ENCODE results near the gene COMP.

DNA sequence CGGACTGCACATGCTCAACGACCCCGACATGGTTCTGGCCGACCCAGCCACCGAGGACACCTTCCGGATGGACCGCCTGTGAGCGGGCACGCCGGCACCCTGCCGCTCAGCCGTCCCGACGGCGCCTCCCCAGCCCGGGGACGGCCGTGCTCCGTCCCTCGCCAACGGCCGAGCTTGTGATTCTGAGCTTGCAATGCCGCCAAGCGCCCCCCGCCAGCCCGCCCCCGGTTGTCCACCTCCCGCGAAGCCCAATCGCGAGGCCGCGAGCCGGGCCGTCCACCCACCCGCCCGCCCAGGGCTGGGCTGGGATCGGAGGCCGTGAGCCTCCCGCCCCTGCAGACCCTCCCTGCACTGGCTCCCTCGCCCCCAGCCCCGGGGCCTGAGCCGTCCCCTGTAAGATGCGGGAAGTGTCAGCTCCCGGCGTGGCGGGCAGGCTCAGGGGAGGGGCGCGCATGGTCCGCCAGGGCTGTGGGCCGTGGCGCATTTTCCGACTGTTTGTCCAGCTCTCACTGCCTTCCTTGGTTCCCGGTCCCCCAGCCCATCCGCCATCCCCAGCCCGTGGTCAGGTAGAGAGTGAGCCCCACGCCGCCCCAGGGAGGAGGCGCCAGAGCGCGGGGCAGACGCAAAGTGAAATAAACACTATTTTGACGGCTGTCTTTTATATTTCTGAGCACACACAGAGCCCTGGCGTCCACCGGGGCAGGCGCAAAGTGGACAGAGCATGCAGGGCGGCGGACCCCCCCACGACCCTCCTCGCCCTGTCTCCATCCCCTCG is 13.6 kb downstream of the COMP start:
- TF ChIP-seq, protein P1, sequence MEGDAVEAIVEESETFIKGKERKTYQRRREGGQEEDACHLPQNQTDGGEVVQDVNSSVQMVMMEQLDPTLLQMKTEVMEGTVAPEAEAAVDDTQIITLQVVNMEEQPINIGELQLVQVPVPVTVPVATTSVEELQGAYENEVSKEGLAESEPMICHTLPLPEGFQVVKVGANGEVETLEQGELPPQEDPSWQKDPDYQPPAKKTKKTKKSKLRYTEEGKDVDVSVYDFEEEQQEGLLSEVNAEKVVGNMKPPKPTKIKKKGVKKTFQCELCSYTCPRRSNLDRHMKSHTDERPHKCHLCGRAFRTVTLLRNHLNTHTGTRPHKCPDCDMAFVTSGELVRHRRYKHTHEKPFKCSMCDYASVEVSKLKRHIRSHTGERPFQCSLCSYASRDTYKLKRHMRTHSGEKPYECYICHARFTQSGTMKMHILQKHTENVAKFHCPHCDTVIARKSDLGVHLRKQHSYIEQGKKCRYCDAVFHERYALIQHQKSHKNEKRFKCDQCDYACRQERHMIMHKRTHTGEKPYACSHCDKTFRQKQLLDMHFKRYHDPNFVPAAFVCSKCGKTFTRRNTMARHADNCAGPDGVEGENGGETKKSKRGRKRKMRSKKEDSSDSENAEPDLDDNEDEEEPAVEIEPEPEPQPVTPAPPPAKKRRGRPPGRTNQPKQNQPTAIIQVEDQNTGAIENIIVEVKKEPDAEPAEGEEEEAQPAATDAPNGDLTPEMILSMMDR (conservative IDR thresholded peaks at IDR 0.05; ENCODE audit: low read length) = no peak
- no peak for TF ChIP-seq EZH2phosphoT487 (IDR thresholded peaks at IDR 0.05; ENCODE audit: borderline replicate concordance)
